WTC11 (cell line): ENCODE measurements around the gene RNF4. TPM values are rescaled to one million over a fixed set of nuclear protein-coding genes. Genes with fewer than 3 reads are reported as not detected.

Experiments used
- ATAC-seq: fragments of 200-7000 bp; cut with Tn5 transposase; 2 replicates; pipeline ENCODE4 v1.10.0; 2021; ENCODE audit warnings: mild to moderate bottlenecking, moderate library complexity
- CTCF ChIA-PET: fragments of 300-600 bp; sonication (Branson Sonifier 250); formaldehyde crosslinking; loops from one replicate; lab custom pipeline; 2021; ENCODE audit warnings: antibody characterized with exemption; lab: Charles Lee
- POLR2A ChIA-PET: fragments of 350-600 bp; sonication (Branson Sonifier 250); formaldehyde crosslinking; loops from one replicate; lab custom pipeline; 2021; ENCODE audit warnings: antibody characterized with exemption; lab: Charles Lee
- DNase-seq: peaks from one replicate; pipeline ENCODE4 v3.0.0; 2021; ENCODE audit warnings: low spot score
- H3K27ac Mint-ChIP-seq: 2 replicates; pipeline ENCODE4 v1.8.0; 2021; ENCODE audit warnings: mixed read lengths
- H3K27me3 Mint-ChIP-seq: 2 replicates; pipeline ENCODE4 v1.8.0; 2021; ENCODE audit warnings: low read depth, mild to moderate bottlenecking, moderate library complexity, mixed read lengths
- H3K36me3 Mint-ChIP-seq: 2 replicates; pipeline ENCODE4 v1.8.0; 2021; ENCODE audit warnings: mixed read lengths
- H3K4me1 Mint-ChIP-seq: 2 replicates; pipeline ENCODE4 v1.8.0; 2022; ENCODE audit warnings: mixed read lengths
- H3K4me3 Mint-ChIP-seq: 2 replicates; pipeline ENCODE4 v1.8.0; 2021; ENCODE audit warnings: mild to moderate bottlenecking, moderate library complexity, mixed read lengths
- H3K9me3 Mint-ChIP-seq: 2 replicates; pipeline ENCODE4 v1.8.0; 2021; ENCODE audit warnings: mixed read lengths
- CBFB ChIP-seq: sonication (generic); formaldehyde crosslinking; IDR thresholded peaks from 2 replicates; pipeline ENCODE4 v1.8.1; 2022; ENCODE audit warnings: mild to moderate bottlenecking, low read depth, missing genetic modification reagents
- E2F4 ChIP-seq: sonication (generic); formaldehyde crosslinking; IDR thresholded peaks from 2 replicates; pipeline ENCODE4 v1.8.1; 2022; ENCODE audit warnings: low read depth, mild to moderate bottlenecking, moderate library complexity, missing genetic modification reagents, borderline replicate concordance
- ELF4 ChIP-seq: sonication (generic); formaldehyde crosslinking; IDR thresholded peaks from 2 replicates; pipeline ENCODE4 v1.8.1; 2022; ENCODE audit warnings: low read depth, mild to moderate bottlenecking, moderate library complexity, missing genetic modification reagents
- FOXP4 ChIP-seq: sonication (generic); formaldehyde crosslinking; IDR thresholded peaks from 2 replicates; pipeline ENCODE4 v1.8.0; 2022; ENCODE audit warnings: mild to moderate bottlenecking, missing genetic modification reagents
- GABPB1 ChIP-seq: sonication (generic); formaldehyde crosslinking; IDR thresholded peaks from 2 replicates; pipeline ENCODE4 v1.8.1; 2023; ENCODE audit warnings: mild to moderate bottlenecking, missing genetic modification reagents
- GRHL2 ChIP-seq: fragments of 250-450 bp; sonication (Bioruptor Pico); IDR thresholded peaks from 2 replicates; pipeline ENCODE4 v1.8.0; 2022; ENCODE audit warnings: mild to moderate bottlenecking, moderate library complexity; ENCODE audit not compliant: insufficient replicate concordance, severe bottlenecking
- HMGXB4 ChIP-seq: sonication (generic); formaldehyde crosslinking; IDR thresholded peaks from 2 replicates; pipeline ENCODE4 v1.8.1; 2023; ENCODE audit warnings: mild to moderate bottlenecking, moderate library complexity, missing genetic modification reagents
- IRF2 ChIP-seq: sonication (generic); formaldehyde crosslinking; IDR thresholded peaks from 2 replicates; pipeline ENCODE4 v1.8.0; 2022; ENCODE audit warnings: low read depth, missing genetic modification reagents, borderline replicate concordance
- JUN ChIP-seq: sonication (generic); formaldehyde crosslinking; IDR thresholded peaks from 2 replicates; pipeline ENCODE4 v1.8.0; 2023; ENCODE audit warnings: mild to moderate bottlenecking, missing genetic modification reagents
- NR1H2 ChIP-seq: sonication (generic); formaldehyde crosslinking; IDR thresholded peaks from 2 replicates; pipeline ENCODE4 v1.9.0; 2021; ENCODE audit warnings: mild to moderate bottlenecking, moderate library complexity, missing genetic modification reagents
- NR2C2 ChIP-seq: sonication (generic); formaldehyde crosslinking; IDR thresholded peaks from 2 replicates; pipeline ENCODE4 v1.8.0; 2022; ENCODE audit warnings: mild to moderate bottlenecking, missing genetic modification reagents
- TEAD4 ChIP-seq: sonication (generic); formaldehyde crosslinking; IDR thresholded peaks from 2 replicates; pipeline ENCODE4 v1.8.0; 2022; ENCODE audit warnings: mild to moderate bottlenecking, missing genetic modification reagents
- ZNF138 ChIP-seq: sonication (generic); formaldehyde crosslinking; conservative IDR thresholded peaks from 2 replicates; pipeline ENCODE4 v1.8.1; 2022; ENCODE audit warnings: mild to moderate bottlenecking, moderate library complexity, missing genetic modification reagents
- ZNF263 ChIP-seq: sonication (generic); formaldehyde crosslinking; IDR thresholded peaks from 2 replicates; pipeline ENCODE4 v1.8.1; 2022; ENCODE audit warnings: low read depth, mild to moderate bottlenecking, moderate library complexity, missing genetic modification reagents
- total RNA-seq: library from RNA; stranded (reverse); gene quantifications from 3 replicates; pipeline ENCODE4 v1.2.3, GENCODE V29; 2021

The RNF4 gene
- total RNA-seq, 1 experiment from 2014 or later: 87.3 TPM

GRCh38 chr4:2459589-2460349, 9.1 kb upstream of the RNF4 start:
- no peak overlapping the region for H3K4me3 Mint-ChIP-seq
- TF ChIP-seq ELF4 (CRISPR knock-in tag): no peak

GRCh38 chr4:2461246-2461960, 7.5 kb upstream of the RNF4 start:
- ATAC-seq: no peak

More at GRCh38 chr4:2459589-2460349, 9.1 kb upstream of the RNF4 start:
- H3K36me3 Mint-ChIP-seq: no peaks in the 10 kb centered on the region
- ATAC-seq (no peak), DNase-seq (no peak)
- CTCF ChIA-PET: interaction anchor here (0.5 to 1.9 kb wide), 4 partner anchors 18 to 239 kb away, joined by 3 to 14 read pairs (median 3); no protein-coding TSS in a partner anchor
- peaks cover 37% of the 10 kb centered on the region for H3K27me3 Mint-ChIP-seq
- H3K4me1 Mint-ChIP-seq: peaks cover 18% of the 10 kb centered on the region
- POLR2A ChIA-PET: interaction anchor here (0.5 kb wide), 1 partner anchor 10 kb away, joined by 3 read pairs; no protein-coding TSS in a partner anchor
- H3K9me3 Mint-ChIP-seq: no peaks in the 10 kb centered on the region
- no peak overlapping the region for H3K27ac Mint-ChIP-seq

More at GRCh38 chr4:2461246-2461960, 7.5 kb upstream of the RNF4 start:
- TF ChIP-seq TEAD4 (CRISPR knock-in tag) (no peak), IRF2 (CRISPR knock-in tag) (no peak), HMGXB4 (CRISPR knock-in tag) (no peak), GRHL2 (CRISPR knock-in tag) (no peak), NR1H2 (no peak), ZNF263 (CRISPR knock-in tag) (no peak), ZNF138 (CRISPR knock-in tag) (no peak), JUN (no peak), CBFB (CRISPR knock-in tag) (no peak), E2F4 (CRISPR knock-in tag) (no peak), FOXP4 (CRISPR knock-in tag) (no peak), GABPB1 (no peak), NR2C2 (CRISPR knock-in tag) (no peak)
- POLR2A ChIA-PET: no interaction called here
- Mint-ChIP-seq H3K27ac (no peak overlapping the region), H3K36me3 (no peaks in the 10 kb centered on the region), H3K4me3 (peak overlapping the region; percentile 75), H3K4me1 (peaks cover 18% of the 10 kb centered on the region), H3K9me3 (no peaks in the 10 kb centered on the region), H3K27me3 (peaks cover 37% of the 10 kb centered on the region)
- DNase-seq: no peak
- CTCF ChIA-PET: interaction anchor here (0.9 to 2.6 kb wide), 4 partner anchors 20 to 241 kb away, joined by 3 to 15 read pairs (median 4); no protein-coding TSS in a partner anchor
